ENCODE measurements around the gene UGT2B28.
"Not testable (repeated sequence)": the region's sequence is repeated elsewhere in the genome, so short reads cannot be mapped to it uniquely, and the experiment has no call there.

- not testable (repeated sequence) for TF ChIP-seq POLR2A (IDR thresholded peaks at IDR 0.05; ENCODE audit: low read depth, low read length); POLR2AphosphoS5 (IDR thresholded peaks at IDR 0.05; ENCODE audit: low read depth, low read length); TAF1 (IDR thresholded peaks at IDR 0.05; ENCODE audit: low read depth, low read length); PAX5 (IDR thresholded peaks at IDR 0.05; ENCODE audit: insufficient read depth, low read length, severe bottlenecking); SPI1 (IDR thresholded peaks at IDR 0.05; ENCODE audit: low read depth, low read length); POU2F2 (IDR thresholded peaks at IDR 0.05; ENCODE audit: low read depth, low read length)
These were observed 29.3 kb downstream of the UGT2B28 start for GRCh38 chr4:69309549-69310076.
